HG02759 (cell line): ENCODE results near the gene IQCH.

ENCODE experiments used
- ATAC-seq: cut with Tn5 transposase; IDR thresholded peaks from one replicate; pipeline ENCODE4 v1.9.1; 2021; ENCODE audit warnings: mild to moderate bottlenecking, moderate library complexity; ENCODE audit not compliant: unreplicated experiment

The IQCH gene

GRCh38 chr15:67521029-67521782 is 266.6 kb downstream of the IQCH start, which contains the start of gene C15orf61:
C15orf61 (plus strand) TSS chr15:67521131; CDS start chr15:67521249, 118 bp downstream.
- peak; percentile 77 for ATAC-seq

GRCh38 chr15:67521783-67522568 is 267.4 kb downstream of the IQCH start:
- no peak for ATAC-seq

GRCh38 chr15:67523330-67523729 is 268.7 kb downstream of the IQCH start:
- ATAC-seq = no peak

- no peak for ATAC-seq
Observed at GRCh38 chr15:67524235-67524634, 269.6 kb downstream of the IQCH start.

- no peak for ATAC-seq
Observed at GRCh38 chr15:67528513-67528912, 273.9 kb downstream of the IQCH start.

- ATAC-seq = no peak
Observed at GRCh38 chr15:67531379-67531914, 276.9 kb downstream of the IQCH start.

- ATAC-seq = no peak
Observed at GRCh38 chr15:67533873-67534272, 279.3 kb downstream of the IQCH start.

- ATAC-seq = no peak
Observed at GRCh38 chr15:67534360-67534759, 279.8 kb downstream of the IQCH start.

GRCh38 chr15:67537771-67538170 is 283.2 kb downstream of the IQCH start:
- ATAC-seq = no peak

GRCh38 chr15:67542420-67543347 is 288.1 kb downstream of the IQCH start, which contains the start of gene MAP2K5:
MAP2K5 (plus strand) TSS chr15:67542703; CDS start chr15:67543336, 633 bp downstream.
- ATAC-seq = peak; percentile 66

- no peak for ATAC-seq
Observed at GRCh38 chr15:67543348-67543718, 288.7 kb downstream of the IQCH start.

- no peak for ATAC-seq
Observed at GRCh38 chr15:67544475-67544874, 289.9 kb downstream of the IQCH start.

GRCh38 chr15:67545864-67546263 is 291.3 kb downstream of the IQCH start:
- no peak for ATAC-seq

- no peak for ATAC-seq
Observed at GRCh38 chr15:67547064-67547463, 292.5 kb downstream of the IQCH start.

GRCh38 chr15:67547836-67548235 is 293.2 kb downstream of the IQCH start:
- ATAC-seq = no peak

- no peak for ATAC-seq
Observed at GRCh38 chr15:67548236-67548852, 293.8 kb downstream of the IQCH start.

GRCh38 chr15:67548862-67549651 is 294.5 kb downstream of the IQCH start:
- ATAC-seq = no peak

- ATAC-seq = no peak
Observed at GRCh38 chr15:67549736-67550135, 295.1 kb downstream of the IQCH start.

GRCh38 chr15:67550522-67550921 is 295.9 kb downstream of the IQCH start:
- no peak for ATAC-seq
